Measurements from ENCODE around the gene MYL9. TPM values are rescaled to one million over a fixed set of nuclear protein-coding genes. Genes with fewer than 3 reads are reported as not detected.
"Not testable (repeated sequence)": the region's sequence is repeated elsewhere in the genome, so short reads cannot be mapped to it uniquely, and the experiment has no call there.

Gene MYL9
- total and polyA plus RNA-seq, 2 donors = 6.8 to 138 TPM

DNA sequence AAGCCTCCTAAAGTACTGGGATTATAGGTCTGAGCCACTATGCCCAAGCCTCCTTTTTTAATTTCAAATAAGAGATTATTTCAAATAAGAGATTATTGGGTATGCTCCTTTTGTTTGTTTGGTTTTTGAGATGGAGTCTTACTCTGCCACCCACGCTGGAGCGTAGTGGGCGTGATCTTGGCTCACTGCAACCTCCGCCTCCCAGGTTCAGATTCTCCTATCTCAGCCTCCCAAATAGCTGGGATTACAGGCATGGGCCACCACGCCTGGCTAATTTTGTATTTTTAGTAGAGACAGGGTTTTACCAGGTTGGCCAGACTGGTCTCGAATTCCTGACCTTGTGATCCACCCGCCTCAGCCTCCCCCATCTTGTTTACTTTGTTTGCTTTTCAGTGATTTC is 18.9 kb upstream of the MYL9 start:
- DNase-seq (ENCODE audit: low read depth in 6 of 9, low spot score in 9 of 9); H3K9me3 ChIP-seq (ENCODE audit: control insufficient read depth in 2 of 2, insufficient read depth in 1 of 2, low read length in 1 of 2); H3K4me1 ChIP-seq (ENCODE audit: control insufficient read depth in 2 of 2, insufficient read depth in 2 of 2, low read length in 2 of 2); H3K27ac ChIP-seq (ENCODE audit: low read depth in 1 of 2, low read length in 1 of 2); H3K27me3 ChIP-seq (ENCODE audit: control insufficient read depth in 2 of 2, insufficient read depth in 1 of 2, low read length in 1 of 2); H3K4me3 ChIP-seq (ENCODE audit: low read length in 2 of 2): not testable (repeated sequence)
- peaks cover 23% of the 10 kb centered on the region in 2 donors for H3K36me3 ChIP-seq (ENCODE audit: control insufficient read depth in 2 of 2, insufficient read depth in 2 of 2, low read length in 1 of 2)
- 97% methylated on average over 7 of the region's 7 CpGs for WGBS

DNA sequence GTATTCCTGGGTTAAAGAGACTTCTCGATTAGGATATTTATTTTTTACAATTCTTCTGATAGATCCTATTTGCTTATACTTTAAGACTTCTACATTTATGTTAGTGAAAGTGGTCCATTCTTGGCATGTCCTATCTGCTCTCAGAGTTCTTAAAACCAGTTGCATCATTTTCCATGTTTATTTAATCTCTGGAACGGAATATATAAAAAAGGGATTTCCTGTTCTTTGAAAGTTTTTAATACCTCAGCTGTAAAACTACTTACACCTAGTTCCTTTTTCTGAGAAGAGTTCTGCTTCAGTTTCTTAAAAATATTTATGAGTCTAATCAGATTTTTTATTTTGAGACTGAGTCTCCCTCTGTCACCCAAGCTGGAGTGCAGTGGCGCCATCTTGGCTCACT is 18.0 kb upstream of the MYL9 start:
- Histone ChIP-seq H3K27ac (ENCODE audit: low read depth in 1 of 2, low read length in 1 of 2) (no peak overlapping the region), H3K27me3 (ENCODE audit: control insufficient read depth in 2 of 2, insufficient read depth in 1 of 2, low read length in 1 of 2) (no peaks in the 10 kb centered on the region)
- 59% methylated on average over 3 of the region's 3 CpGs for WGBS

GRCh38 chr20:36525620-36526365 is 15.5 kb upstream of the MYL9 start:
- no peak for DNase-seq (ENCODE audit: low read depth in 6 of 9, low spot score in 9 of 9)
- Histone ChIP-seq H3K27ac (ENCODE audit: low read depth in 1 of 2, low read length in 1 of 2) (no peak overlapping the region), H3K4me3 (ENCODE audit: low read length in 2 of 2) (no peak overlapping the region), H3K4me1 (ENCODE audit: control insufficient read depth in 2 of 2, insufficient read depth in 2 of 2, low read length in 2 of 2) (no peaks in the 10 kb centered on the region), H3K27me3 (ENCODE audit: control insufficient read depth in 2 of 2, insufficient read depth in 1 of 2, low read length in 1 of 2) (no peaks in the 10 kb centered on the region), H3K9me3 (ENCODE audit: control insufficient read depth in 2 of 2, insufficient read depth in 1 of 2, low read length in 1 of 2) (no peaks in the 10 kb centered on the region), H3K36me3 (ENCODE audit: control insufficient read depth in 2 of 2, insufficient read depth in 2 of 2, low read length in 1 of 2) (peaks cover 23 to 27% of the 10 kb centered on the region in 2 donors)
- WGBS = 98% methylated on average over 17 of the region's 17 CpGs

More for the DNA sequence above, 18.0 kb upstream of the MYL9 start:
- no peaks in the 10 kb centered on the region for H3K4me1 ChIP-seq (ENCODE audit: control insufficient read depth in 2 of 2, insufficient read depth in 2 of 2, low read length in 2 of 2)
- no peaks in the 10 kb centered on the region for H3K9me3 ChIP-seq (ENCODE audit: control insufficient read depth in 2 of 2, insufficient read depth in 1 of 2, low read length in 1 of 2)
- H3K36me3 ChIP-seq (ENCODE audit: control insufficient read depth in 2 of 2, insufficient read depth in 2 of 2, low read length in 1 of 2) = peaks cover 23 to 27% of the 10 kb centered on the region in 2 donors
- H3K4me3 ChIP-seq (ENCODE audit: low read length in 2 of 2) = no peak overlapping the region
- no peak for DNase-seq (ENCODE audit: low read depth in 6 of 9, low spot score in 9 of 9)

DNA sequence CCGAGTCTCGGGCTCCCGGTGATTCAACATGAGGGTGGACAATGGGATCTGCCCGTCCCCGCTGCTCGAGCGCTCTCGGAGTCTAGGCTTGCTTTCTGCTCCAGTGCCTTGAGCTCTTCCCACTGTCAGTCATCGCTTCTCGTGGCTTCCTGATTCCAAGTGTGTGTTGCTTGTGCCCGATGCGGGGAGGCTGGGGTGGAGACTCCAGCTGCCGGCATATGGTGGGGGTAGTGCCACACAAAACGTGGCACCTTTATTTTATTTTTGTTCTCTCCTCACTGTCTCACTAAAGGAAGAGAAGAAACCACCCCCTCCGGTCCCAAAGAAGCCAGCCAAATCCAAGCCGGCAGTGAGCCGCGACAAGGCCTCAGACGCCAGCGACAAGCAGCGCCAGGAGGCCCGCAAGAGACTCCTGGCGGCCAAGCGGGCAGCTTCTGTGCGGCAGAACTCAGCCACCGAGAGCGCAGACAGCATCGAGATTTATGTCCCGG is 14.8 kb upstream of the MYL9 start:
- WGBS = 97% methylated on average over 29 of the region's 29 CpGs
- Histone ChIP-seq H3K9me3 (ENCODE audit: control insufficient read depth in 2 of 2, insufficient read depth in 1 of 2, low read length in 1 of 2) (no peaks in the 10 kb centered on the region), H3K27me3 (ENCODE audit: control insufficient read depth in 2 of 2, insufficient read depth in 1 of 2, low read length in 1 of 2) (no peaks in the 10 kb centered on the region), H3K4me3 (ENCODE audit: low read length in 2 of 2) (no peak overlapping the region), H3K36me3 (ENCODE audit: control insufficient read depth in 2 of 2, insufficient read depth in 2 of 2, low read length in 1 of 2) (peaks cover 23 to 27% of the 10 kb centered on the region in 2 donors), H3K27ac (ENCODE audit: low read depth in 1 of 2, low read length in 1 of 2) (no peak overlapping the region), H3K4me1 (ENCODE audit: control insufficient read depth in 2 of 2, insufficient read depth in 2 of 2, low read length in 2 of 2) (no peaks in the 10 kb centered on the region)
- no peak for DNase-seq (ENCODE audit: low read depth in 6 of 9, low spot score in 9 of 9)

GRCh38 chr20:36527331-36528125 is 13.8 kb upstream of the MYL9 start:
- Histone ChIP-seq H3K9me3 (ENCODE audit: control insufficient read depth in 2 of 2, insufficient read depth in 1 of 2, low read length in 1 of 2) (no peaks in the 10 kb centered on the region), H3K36me3 (ENCODE audit: control insufficient read depth in 2 of 2, insufficient read depth in 2 of 2, low read length in 1 of 2) (peaks cover 23 to 27% of the 10 kb centered on the region in 2 donors), H3K4me1 (ENCODE audit: control insufficient read depth in 2 of 2, insufficient read depth in 2 of 2, low read length in 2 of 2) (no peaks in the 10 kb centered on the region), H3K4me3 (ENCODE audit: low read length in 2 of 2) (no peak overlapping the region), H3K27me3 (ENCODE audit: control insufficient read depth in 2 of 2, insufficient read depth in 1 of 2, low read length in 1 of 2) (no peaks in the 10 kb centered on the region), H3K27ac (ENCODE audit: low read depth in 1 of 2, low read length in 1 of 2) (no peak overlapping the region)
- no peak for DNase-seq (ENCODE audit: low read depth in 6 of 9, low spot score in 9 of 9)
- WGBS = 97% methylated on average over 32 of the region's 32 CpGs

- Histone ChIP-seq H3K9me3 (ENCODE audit: control insufficient read depth in 2 of 2, insufficient read depth in 1 of 2, low read length in 1 of 2) (no peaks in the 10 kb centered on the region), H3K4me3 (ENCODE audit: low read length in 2 of 2) (no peak overlapping the region), H3K4me1 (ENCODE audit: control insufficient read depth in 2 of 2, insufficient read depth in 2 of 2, low read length in 2 of 2) (no peaks in the 10 kb centered on the region), H3K27me3 (ENCODE audit: control insufficient read depth in 2 of 2, insufficient read depth in 1 of 2, low read length in 1 of 2) (no peaks in the 10 kb centered on the region), H3K27ac (ENCODE audit: low read depth in 1 of 2, low read length in 1 of 2) (no peak overlapping the region), H3K36me3 (ENCODE audit: control insufficient read depth in 2 of 2, insufficient read depth in 2 of 2, low read length in 1 of 2) (peaks cover 23 to 27% of the 10 kb centered on the region in 2 donors)
- no peak for DNase-seq (ENCODE audit: low read depth in 6 of 9, low spot score in 9 of 9)
- WGBS = 95% methylated on average over 18 of the region's 18 CpGs
Observed at GRCh38 chr20:36528176-36528874, 13.0 kb upstream of the MYL9 start.

DNA sequence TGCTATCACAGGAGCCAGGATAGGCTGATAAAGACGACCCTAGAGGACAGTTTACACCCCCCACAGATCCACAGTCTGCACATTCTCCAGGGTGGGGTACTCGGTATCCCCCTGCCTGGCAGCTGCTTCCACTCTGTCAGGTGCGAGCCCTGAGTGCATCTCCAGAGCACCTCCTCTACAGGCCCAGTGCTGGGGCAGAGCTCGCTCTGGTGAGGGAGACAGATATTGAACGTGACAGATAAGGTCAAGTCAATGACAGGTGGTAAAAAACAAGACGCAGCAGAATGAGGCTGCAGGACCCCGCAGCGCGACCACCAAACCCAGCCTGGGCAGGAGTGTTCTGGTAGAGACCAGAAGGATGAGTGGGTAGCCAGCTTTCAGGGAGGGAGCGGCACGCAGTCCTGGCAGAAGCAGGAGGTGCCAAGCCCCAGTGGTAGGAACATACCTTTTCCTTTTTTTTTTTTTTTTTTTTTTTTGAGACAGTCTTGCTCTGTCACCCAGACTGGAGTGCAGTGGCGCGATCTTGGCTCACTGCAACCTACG is 12.4 kb upstream of the MYL9 start:
- peaks cover 23 to 27% of the 10 kb centered on the region in 2 donors for H3K36me3 ChIP-seq (ENCODE audit: control insufficient read depth in 2 of 2, insufficient read depth in 2 of 2, low read length in 1 of 2)
- H3K9me3 ChIP-seq (ENCODE audit: control insufficient read depth in 2 of 2, insufficient read depth in 1 of 2, low read length in 1 of 2) = no peaks in the 10 kb centered on the region
- no peaks in the 10 kb centered on the region for H3K27me3 ChIP-seq (ENCODE audit: control insufficient read depth in 2 of 2, insufficient read depth in 1 of 2, low read length in 1 of 2)
- DNase-seq (ENCODE audit: low read depth in 6 of 9, low spot score in 9 of 9) = no peak
- H3K4me3 ChIP-seq (ENCODE audit: low read length in 2 of 2) = no peak overlapping the region
- H3K4me1 ChIP-seq (ENCODE audit: control insufficient read depth in 2 of 2, insufficient read depth in 2 of 2, low read length in 2 of 2) = no peaks in the 10 kb centered on the region
- WGBS = 95% methylated on average over 14 of the region's 14 CpGs
- H3K27ac ChIP-seq (ENCODE audit: low read depth in 1 of 2, low read length in 1 of 2) = no peak overlapping the region

GRCh38 chr20:36532388-36532787 is 8.9 kb upstream of the MYL9 start:
- DNase-seq (ENCODE audit: low read depth in 6 of 9, low spot score in 9 of 9) = no peak
- Histone ChIP-seq H3K36me3 (ENCODE audit: control insufficient read depth in 2 of 2, insufficient read depth in 2 of 2, low read length in 1 of 2) (peaks cover 0 to 4% of the 10 kb centered on the region in 2 donors), H3K9me3 (ENCODE audit: control insufficient read depth in 2 of 2, insufficient read depth in 1 of 2, low read length in 1 of 2) (no peaks in the 10 kb centered on the region), H3K4me3 (ENCODE audit: low read length in 2 of 2) (no peak overlapping the region), H3K27me3 (ENCODE audit: control insufficient read depth in 2 of 2, insufficient read depth in 1 of 2, low read length in 1 of 2) (no peaks in the 10 kb centered on the region), H3K4me1 (ENCODE audit: control insufficient read depth in 2 of 2, insufficient read depth in 2 of 2, low read length in 2 of 2) (no peaks in the 10 kb centered on the region), H3K27ac (ENCODE audit: low read depth in 1 of 2, low read length in 1 of 2) (no peak overlapping the region)
- 98% methylated on average over 10 of the region's 10 CpGs for WGBS

All from thymus (tissue), 11 donors.